Renal cortex interstitium (tissue), 11 donors: Measurements from ENCODE around the gene XYLT1. TPM values are rescaled to one million over a fixed set of nuclear protein-coding genes. Genes with fewer than 3 reads are reported as not detected.

Experiments used
- DNase-seq, 11 donors: peaks; one replicate each; pipeline ENCODE4 v3.0.0-alpha.2; 2013; ENCODE audit warnings: low read depth in 9 of 11, low spot score in 4 of 11; ENCODE audit errors: extremely low read depth in 1 of 11
- polyA plus RNA-seq, 3 donors: library from polyadenylated mRNA; unstranded; fragments of 120-200 nt; gene quantifications; one replicate each; pipeline ENCODE4 v1.2.1, GENCODE V29; 2013; ENCODE audit not compliant: insufficient read length in 3 of 3

Gene XYLT1
- polyA plus RNA-seq, 3 donors, result 6.8 to 10.5 (median 7.8) TPM

DNA sequence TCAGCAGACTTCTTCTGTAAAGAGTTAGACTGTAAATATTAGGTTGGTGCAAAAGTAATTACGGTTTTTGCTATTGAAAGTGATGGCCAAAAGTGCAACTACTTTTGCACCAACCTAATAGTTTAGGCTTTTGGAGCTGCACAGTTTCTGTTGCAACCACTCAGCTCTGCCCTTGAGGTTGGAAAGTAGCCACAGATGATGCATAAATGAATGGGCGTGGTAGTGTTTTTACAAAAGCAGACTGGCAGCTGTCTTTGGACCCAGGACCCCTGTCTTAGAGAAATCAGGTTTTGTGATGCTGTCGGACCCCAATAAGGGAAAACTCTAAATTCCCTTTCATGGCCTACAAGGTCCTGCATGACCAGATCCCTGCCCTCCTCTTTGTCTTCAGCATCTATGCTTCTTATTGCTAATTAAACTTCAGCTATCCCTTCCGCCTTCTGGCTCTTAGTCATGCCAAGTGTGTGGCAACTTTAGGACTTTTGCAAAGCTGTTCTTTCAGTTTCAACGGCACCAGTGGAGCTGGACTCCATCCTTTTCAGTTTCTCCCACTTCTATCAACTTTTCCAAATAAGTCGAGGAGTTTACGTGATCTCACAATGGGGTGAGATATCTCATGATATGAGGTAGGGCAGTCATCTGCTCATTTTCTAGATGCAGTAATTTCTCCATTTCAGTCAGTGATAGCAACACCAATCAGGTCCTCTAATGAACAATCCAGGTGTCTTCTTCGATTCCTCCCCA, 232.3 kb downstream of the XYLT1 start:
- no peak for DNase-seq

DNA sequence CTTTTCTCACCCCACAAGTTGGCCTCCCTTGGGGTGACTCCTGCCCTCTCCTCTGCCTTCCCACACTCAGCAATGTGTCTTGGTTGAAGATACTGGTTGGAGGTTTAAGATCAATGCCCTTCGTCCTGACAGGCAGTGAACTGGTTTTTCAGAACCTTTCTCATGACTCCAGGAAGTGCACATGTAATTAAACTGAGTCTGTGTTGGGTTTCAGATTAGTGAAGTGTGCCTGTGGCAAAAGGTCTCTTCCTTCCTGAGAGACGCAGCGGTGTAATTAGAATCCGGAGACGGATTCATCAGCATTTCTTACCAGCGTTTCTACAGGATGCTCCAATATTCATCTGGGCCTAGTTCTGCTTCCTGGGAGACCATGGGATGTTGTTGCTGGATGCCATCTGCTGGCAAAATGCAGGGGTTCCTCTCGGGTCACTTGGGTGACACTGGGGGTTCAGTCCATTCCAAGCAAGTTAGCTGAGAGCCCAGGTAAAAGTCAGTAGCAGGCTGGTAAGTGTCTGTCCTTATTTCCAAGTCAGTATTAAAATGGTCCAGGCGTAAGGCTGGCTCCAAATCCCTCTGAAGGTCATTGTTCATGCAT, 233.3 kb downstream of the XYLT1 start:
- DNase-seq, result no peak

DNA sequence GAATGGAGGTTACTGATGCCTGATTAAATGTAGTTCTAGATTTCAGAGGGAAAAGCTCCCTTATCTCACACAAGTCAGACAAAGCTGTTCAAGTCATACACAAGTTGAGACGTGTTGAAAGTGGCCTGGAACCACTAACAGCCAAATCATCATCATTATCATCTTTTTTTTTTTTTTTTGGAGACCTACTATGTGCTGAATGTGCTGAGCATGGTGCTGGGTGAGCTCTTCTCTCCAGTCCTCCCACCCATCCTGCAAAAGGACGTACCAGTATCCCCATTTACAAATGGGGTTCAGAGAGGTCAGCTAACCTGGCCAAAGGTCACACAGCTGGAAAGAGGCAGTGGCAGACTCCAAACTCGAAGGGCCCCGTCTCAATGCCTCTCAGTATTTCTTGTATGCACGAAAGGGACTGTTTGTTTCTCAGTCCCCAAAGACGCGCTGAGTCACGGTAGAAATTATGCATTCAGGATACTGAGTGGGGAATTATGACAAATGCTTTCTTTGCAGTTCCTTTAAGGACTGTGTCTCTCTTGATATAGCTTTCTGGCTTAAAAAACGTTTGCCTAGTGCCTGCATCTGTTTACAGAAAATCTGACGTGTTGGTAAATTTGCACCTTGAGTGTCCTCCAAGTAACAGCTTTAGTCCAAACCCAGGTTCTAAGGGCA, 235.5 kb downstream of the XYLT1 start:
- DNase-seq, result no peak

DNA sequence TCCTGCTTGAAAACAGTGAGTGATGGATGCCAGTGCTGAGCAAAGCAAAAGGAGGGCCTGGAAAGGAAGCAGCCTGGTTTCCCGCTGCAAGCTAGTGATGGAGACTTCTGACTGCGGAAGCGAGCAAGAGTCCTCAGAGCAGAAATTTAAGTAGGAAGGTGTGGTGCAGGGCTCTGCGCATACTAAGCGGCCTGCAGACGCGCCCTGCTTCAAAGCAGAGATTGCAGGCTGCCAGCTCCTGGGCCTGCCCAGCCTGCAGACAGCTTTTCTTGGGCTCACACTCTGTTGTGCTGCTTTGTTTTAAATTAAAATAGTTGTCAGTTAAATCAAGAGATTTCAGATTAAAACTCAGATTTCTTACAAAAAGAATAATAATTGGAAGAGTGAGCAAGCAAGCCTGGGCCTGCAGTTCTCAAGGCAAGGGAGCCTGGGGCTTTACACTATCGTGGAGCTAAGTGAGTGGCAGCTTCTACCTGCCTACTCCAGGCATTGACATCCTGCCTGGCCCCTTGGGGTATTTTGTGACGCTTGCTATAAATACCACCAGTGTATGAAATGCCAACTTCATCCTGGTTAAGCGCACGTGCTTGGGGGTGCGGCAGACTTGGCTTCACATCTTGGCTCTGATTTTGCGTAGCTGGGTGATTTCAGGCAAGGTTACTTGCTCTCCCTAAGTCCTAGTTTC, 237.3 kb downstream of the XYLT1 start:
- DNase-seq, result no peak

DNA sequence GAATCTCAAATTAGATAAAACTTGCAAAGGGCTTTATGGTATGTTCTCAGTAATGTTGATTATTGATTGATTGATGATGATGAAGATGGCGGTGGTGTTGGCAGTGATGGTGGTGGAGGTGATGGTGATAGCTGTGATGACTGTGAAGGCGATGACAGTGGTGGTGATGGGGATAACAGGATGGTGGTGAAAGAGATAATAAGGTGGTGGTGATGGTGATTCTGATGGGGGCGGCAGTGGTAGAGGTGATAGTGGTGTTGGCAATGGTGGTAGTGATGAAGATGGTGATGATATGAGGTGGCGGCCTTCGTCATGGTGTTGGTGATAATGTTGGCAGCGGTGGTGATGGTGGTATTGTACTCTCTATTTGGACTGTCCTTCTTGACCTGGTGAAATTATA, 238.3 kb downstream of the XYLT1 start:
- no peak for DNase-seq

DNA sequence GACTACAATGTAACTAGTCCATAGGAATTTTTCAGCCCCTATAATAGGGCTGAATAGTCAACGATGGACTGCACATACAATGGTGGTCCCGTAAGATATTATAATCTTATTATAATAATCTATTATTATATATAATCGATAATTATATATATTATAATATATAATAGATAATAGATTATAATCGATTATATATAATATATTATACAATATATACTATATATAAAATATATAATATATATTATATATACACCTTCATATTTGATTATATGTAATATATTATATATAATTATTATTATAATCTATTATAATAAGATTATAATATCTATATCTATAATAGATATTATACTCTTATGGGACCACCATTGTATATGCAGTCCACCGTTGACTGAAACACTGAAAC, 238.8 kb downstream of the XYLT1 start:
- no peak for DNase-seq

DNA sequence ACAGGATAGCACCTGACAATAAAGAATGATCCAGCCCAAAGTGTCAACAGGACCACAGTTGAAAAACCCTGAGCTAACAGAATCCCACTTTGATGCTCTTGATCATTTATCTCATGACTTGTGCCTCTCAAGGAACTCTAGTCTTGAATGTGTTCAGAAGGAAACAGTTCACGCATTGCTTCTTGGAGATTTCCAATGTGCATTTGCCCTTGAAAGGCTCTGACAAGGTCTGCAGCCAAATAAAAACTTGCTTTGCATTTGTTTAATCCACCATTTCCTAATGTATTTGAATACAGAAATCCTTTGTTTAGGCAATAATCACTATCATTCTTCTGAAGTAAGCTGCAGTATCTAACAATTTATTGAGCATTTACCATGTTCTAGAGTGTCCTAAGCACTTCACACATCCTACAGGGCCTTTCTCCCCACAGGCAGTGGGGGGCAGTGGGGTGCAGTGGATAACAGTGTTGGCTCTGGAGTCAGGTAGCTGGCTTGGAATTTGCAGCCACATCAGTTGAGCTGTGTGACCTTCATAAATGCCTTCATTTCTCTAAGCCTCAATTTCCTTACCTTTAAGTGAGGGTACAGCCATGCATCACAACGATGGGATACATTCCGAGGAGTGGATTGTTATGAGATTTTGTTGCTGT, 239.7 kb downstream of the XYLT1 start:
- DNase-seq, result no peak

DNA sequence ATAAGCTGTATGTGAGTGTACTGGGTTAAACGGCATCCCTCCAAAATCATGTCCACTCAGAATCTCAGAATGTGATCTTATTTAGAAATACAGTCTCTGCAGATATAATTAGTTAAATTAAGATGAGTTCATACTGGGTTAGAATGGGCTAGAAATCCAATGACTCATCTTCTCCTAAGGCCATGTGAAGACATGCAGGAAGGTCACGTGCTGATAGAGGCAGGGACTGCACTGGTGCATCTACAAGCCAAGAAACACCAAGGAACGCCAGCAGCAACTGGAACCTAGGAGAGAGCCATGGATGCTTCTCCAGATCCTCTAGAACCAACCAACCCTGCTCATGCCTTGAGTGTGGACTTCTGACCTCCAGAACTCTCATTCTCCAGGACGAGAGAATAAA, 241.0 kb downstream of the XYLT1 start:
- no peak for DNase-seq

DNA sequence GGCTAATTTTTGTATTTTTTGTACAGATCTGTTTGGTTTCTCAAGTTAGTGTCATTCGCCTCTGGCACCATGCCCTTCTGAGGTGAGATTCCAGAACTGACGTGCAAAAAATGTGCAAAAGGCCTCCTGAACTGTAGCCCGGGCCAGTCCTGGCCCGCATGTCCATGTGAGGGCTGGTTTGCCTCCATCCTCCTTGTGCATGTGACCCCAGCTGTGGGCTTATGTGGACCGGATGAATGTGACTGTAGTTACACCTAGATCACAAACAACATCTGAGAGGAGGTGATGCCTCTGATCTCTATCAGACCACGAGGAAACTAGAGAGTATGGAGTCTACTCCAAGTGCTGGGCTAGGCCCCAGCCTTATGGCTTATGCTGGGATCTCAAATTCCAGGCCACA, 241.6 kb downstream of the XYLT1 start:
- no peak for DNase-seq

DNA sequence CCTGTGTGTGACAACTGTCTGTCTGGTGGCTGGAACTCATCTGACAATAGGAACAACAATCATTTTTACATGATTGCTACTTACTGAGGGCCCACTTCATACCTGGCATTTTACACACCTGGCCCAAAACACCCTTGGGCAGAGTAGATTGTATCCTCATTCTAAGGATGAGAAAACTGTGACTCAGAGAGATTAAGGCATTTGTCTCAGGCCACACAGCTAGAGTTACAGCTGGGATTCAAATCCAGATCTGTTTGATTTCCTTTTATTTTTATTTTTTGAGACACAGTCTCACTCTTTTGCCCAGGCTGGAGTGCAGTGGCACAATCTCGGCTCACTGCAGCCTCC, 242.1 kb downstream of the XYLT1 start:
- no peak for DNase-seq

DNA sequence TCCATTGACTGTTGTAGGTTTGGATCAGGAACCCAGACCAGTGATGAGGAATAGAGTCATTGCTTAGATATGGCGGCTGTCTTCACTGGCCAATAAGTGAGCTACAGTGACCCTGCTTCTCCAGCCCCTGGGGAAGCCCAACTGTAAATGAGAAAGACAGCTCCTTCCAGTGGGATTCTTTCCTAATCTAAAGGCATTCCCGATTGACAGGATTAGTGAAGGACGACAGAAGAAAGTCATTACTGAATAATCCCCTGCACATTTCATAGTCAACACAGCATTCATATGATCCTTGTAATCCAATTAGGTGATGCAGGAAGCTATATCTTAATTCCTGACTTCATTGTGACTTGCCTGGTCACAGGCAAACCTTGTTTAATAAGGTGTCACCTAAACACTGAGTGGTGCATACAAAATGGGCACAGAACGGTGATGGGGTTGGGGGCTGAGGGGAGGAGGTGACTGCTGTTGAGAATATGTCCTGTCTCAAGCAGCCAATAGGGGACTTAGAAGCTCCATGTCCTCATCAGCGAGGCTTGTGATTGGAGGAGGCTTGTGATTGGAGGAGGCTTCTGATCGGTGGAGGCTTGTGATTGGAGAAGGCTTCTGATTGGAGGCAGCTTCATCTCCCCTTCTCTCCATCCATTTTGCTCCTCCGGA, 242.6 kb downstream of the XYLT1 start:
- no peak for DNase-seq

DNA sequence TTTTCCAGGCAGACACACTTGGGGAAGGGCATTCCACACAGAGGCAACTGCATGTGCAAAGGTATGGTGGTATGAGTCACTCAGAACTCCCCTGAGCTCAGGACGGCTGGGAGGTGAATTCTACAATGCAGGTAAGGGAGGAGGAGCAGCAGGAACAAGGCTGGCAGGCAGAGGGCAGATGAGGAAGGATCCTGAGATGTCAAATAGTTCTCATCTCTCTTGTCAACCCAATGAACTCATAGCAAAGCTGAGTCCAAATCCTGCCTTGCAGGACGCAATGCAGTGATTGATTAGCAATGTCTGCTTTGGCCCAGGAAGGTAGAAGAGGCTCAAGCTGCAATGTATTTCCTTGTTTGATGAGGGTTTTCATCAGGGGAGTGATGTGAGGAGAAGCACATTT, 243.5 kb downstream of the XYLT1 start:
- DNase-seq, result no peak

DNA sequence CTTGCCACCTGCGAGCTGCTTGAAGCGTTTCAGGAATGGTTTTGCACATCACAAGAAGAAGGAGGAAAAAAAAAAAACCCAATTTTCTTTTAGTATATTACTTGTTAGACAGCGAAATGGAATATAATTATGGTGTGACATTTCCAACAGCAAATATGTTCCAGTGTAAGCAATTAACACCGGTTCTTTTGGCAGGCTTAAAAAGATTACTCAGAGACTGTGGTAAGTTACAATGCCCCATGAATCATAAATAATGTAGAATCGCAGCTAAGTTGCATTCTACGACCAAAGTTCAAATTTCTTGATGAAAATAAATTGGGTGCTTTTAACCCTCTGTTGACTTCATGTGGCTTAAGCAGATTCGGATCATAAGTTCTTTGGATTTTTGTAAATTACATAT, 245.2 kb downstream of the XYLT1 start:
- no peak for DNase-seq

DNA sequence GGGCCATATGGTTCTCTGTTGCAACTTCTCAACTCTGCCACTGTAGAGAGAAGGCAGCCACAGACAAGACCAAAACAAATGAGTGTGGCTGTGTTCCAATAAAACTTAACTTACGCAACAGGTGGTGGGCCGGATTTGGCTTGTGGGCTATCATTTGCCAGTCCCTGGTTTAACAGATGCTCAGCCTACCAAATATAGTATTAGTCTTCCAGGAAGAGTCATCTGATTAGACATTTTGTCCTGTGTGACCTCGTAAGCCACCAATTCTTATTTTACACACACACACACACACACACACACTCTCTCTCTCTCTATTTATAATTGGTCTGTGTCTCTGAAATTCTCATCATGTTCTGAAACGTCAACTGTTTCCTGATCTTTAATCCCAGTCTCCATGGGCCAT, 245.9 kb downstream of the XYLT1 start:
- DNase-seq, result no peak

DNA sequence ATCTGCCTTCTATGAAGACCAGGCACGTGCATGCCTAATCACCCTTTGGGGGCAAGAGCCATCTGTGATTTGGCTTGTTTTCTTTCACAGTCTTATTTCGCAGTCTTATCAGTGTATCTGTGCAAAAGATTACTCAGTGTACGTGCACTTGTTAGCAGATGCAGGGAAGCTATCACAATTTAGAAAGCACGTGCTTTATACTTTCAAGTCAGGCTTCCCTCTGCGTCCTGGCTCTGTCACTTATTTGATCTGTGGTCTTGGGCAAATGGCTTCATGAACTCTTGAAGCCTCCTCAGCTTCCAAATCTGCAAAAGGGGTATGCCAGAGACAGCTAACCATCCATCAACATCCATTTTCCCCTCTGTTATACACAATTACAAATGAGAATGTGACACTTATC, 246.4 kb downstream of the XYLT1 start:
- DNase-seq, result no peak

DNA sequence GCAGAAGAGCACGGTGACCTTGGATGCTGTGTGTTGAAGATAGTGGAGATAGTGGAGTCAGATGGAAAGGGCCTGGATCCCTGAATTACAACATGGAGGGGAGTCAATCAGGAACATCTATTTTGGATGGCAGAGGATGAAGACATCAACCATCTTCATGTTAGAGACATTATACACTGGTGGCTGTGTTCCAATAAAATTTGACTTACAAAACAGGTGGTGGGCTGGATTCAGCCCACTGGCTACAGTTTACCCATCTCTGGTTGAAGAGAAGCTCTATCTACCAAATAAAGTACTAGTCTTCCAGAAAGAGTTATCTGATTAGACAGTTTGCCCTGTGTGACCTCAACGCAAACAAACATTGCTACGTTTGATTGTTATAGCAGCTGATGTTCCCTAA, 247.2 kb downstream of the XYLT1 start:
- DNase-seq, result no peak

DNA sequence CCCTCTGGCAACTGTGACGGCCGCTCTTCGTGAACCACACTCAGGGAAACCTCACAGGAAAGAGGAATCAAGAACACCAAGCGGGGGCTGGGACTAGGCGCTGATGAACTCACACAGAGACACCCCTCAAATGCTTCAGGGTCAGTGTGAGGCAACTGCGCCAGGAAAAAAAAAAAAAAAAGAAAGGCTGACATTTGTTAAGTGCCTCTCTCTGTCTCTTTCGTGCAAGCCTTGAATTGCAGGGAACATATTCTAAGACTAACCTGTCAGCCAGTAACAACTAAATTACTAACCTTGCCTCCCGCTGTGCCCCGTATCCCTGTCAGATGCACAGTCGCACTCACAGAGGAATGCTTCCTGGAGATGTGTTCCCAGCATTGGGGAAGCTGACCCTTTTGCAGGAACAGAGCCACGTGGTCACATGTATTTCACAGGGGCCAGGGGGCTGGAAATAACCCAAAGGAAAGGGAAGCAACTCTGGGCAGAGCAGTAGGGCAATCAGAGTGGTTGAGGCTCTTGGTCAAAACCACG, 247.8 kb downstream of the XYLT1 start:
- no peak for DNase-seq

DNA sequence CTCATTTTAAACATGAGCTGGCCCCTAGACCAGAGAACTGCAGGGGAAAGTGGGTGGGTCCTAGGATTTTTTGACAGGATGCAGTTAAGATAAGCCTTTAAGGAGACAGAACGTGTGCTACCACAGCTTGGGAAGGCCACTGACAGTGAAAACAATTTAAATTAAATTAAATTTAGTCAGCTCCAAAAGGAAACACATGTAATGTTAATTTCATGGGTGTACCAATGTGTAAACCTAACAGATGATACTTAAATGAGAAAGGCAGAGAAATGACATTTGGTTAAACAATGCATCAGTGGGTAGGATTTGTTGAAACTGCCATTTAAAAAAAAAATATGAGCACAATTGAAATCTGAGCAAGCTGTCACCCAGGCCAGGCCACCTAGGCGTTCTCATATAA, 250.8 kb downstream of the XYLT1 start:
- DNase-seq, result no peak

DNA sequence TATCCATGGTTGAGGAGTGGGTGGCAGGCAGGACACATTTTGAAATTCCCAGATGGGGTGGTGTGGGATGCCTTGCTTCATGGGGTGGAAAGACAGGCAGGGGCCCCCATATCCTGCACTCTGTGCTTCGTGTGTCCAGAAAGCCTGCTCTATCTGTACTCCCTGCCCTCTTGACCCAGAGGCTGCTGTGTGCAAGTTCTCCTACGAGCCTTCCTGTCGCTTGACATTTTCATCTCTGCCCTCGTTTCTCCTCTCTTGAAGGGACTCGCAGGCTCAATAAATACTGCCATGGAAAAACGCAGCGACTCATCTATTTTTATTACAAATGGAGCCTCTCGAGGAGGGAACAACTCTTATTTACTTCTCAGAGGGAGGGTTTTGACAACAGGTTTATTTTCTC, 254.8 kb downstream of the XYLT1 start:
- DNase-seq, result no peak
